H9 (cell line): Measurements from ENCODE around the gene TBC1D9. TPM values are rescaled to one million over a fixed set of nuclear protein-coding genes. Genes with fewer than 3 reads are reported as not detected.

ENCODE experiments used
- DNase-seq: peaks from one replicate; pipeline ENCODE4 v3.0.0-alpha.2; 2017
- H2AFZ ChIP-seq: one replicate; pipeline ENCODE4 v1.6.1; 2013; ENCODE audit warnings: mild to moderate bottlenecking, low read length, control low read depth, moderate library complexity
- H2AK5ac ChIP-seq: 2 replicates; pipeline ENCODE4 v1.6.1; 2013; ENCODE audit warnings: low read length, control low read depth, mixed read lengths; ENCODE audit not compliant: insufficient read length
- H2BK120ac ChIP-seq: one replicate; pipeline ENCODE4 v1.6.1; 2013; ENCODE audit warnings: low read depth, mild to moderate bottlenecking, low read length, control low read depth, inconsistent platforms; ENCODE audit not compliant: poor library complexity, severe bottlenecking
- H2BK12ac ChIP-seq: 2 replicates; pipeline ENCODE4 v1.6.1; 2013; ENCODE audit warnings: low read length, control low read depth, mixed read lengths, low read depth; ENCODE audit not compliant: insufficient read length
- H2BK15ac ChIP-seq: 2 replicates; pipeline ENCODE4 v1.6.1; 2013; ENCODE audit warnings: low read depth, low read length, control low read depth
- H2BK20ac ChIP-seq: one replicate; pipeline ENCODE4 v1.6.1; 2013; ENCODE audit warnings: low read depth, mild to moderate bottlenecking, low read length, control low read depth, inconsistent platforms; ENCODE audit not compliant: poor library complexity, severe bottlenecking
- H2BK5ac ChIP-seq: 2 replicates; pipeline ENCODE4 v1.6.1; 2013; ENCODE audit warnings: low read length, control low read depth, mixed read lengths; ENCODE audit not compliant: insufficient read length
- H3K14ac ChIP-seq: 2 replicates; pipeline ENCODE4 v1.6.1; 2013; ENCODE audit warnings: low read length, control low read depth; ENCODE audit not compliant: insufficient read depth
- H3K18ac ChIP-seq: 2 replicates; pipeline ENCODE4 v1.6.1; 2013; ENCODE audit warnings: low read depth, mild to moderate bottlenecking, mixed read lengths, low read length, control low read depth; ENCODE audit not compliant: insufficient read length
- H3K23ac ChIP-seq: 2 replicates; pipeline ENCODE4 v1.6.1; 2013; ENCODE audit warnings: low read length, control low read depth, mixed read lengths, low read depth; ENCODE audit not compliant: insufficient read length
- H3K23me2 ChIP-seq: 2 replicates; pipeline ENCODE4 v1.6.1; 2013; ENCODE audit warnings: low read depth, mild to moderate bottlenecking, mixed read lengths, low read length, control low read depth; ENCODE audit not compliant: insufficient read length, poor library complexity, severe bottlenecking
- H3K27ac ChIP-seq: 2 replicates; pipeline ENCODE4 v1.5.1; 2013; ENCODE audit warnings: low read length, control low read depth, mixed read lengths, low read depth; ENCODE audit not compliant: insufficient read length
- H3K27me3 ChIP-seq: 2 replicates; pipeline ENCODE4 v1.6.1; 2013; ENCODE audit warnings: low read length, control low read depth, inconsistent platforms; ENCODE audit not compliant: insufficient read depth
- H3K4ac ChIP-seq: 2 replicates; pipeline ENCODE4 v1.6.1; 2013; ENCODE audit warnings: low read depth, mild to moderate bottlenecking, control low read depth, inconsistent platforms, low read length, moderate library complexity
- H3K4me1 ChIP-seq: 2 replicates; pipeline ENCODE4 v1.6.1; 2013; ENCODE audit warnings: low read length, control low read depth, inconsistent platforms; ENCODE audit not compliant: insufficient read depth
- H3K4me2 ChIP-seq: 2 replicates; pipeline ENCODE4 v1.6.1; 2013; ENCODE audit warnings: low read length, control low read depth, mixed read lengths; ENCODE audit not compliant: insufficient read length, insufficient read depth
- H3K56ac ChIP-seq: 2 replicates; pipeline ENCODE4 v1.6.1; 2013; ENCODE audit warnings: low read depth, mild to moderate bottlenecking, mixed read lengths, low read length, control low read depth; ENCODE audit not compliant: insufficient read length
- H3K79me1 ChIP-seq: 2 replicates; pipeline ENCODE4 v1.6.1; 2013; ENCODE audit warnings: low read depth, mild to moderate bottlenecking, moderate library complexity, low read length, control low read depth, inconsistent platforms; ENCODE audit not compliant: insufficient read depth, poor library complexity, severe bottlenecking
- H3K79me2 ChIP-seq: 2 replicates; pipeline ENCODE4 v1.6.1; 2013; ENCODE audit warnings: low read length, control low read depth, inconsistent platforms; ENCODE audit not compliant: insufficient read depth
- H3K9ac ChIP-seq: 2 replicates; pipeline ENCODE4 v1.6.1; 2013; ENCODE audit warnings: low read length, control low read depth, mixed read lengths; ENCODE audit not compliant: insufficient read length; ENCODE audit errors: extremely low read depth
- H3K9me3 ChIP-seq: one replicate; pipeline ENCODE4 v1.6.1; 2013; ENCODE audit warnings: low read depth, low read length, inconsistent platforms; ENCODE audit not compliant: control insufficient read depth
- H3T11ph ChIP-seq: one replicate; pipeline ENCODE4 v1.6.1; 2013; ENCODE audit warnings: mild to moderate bottlenecking, low read length, control low read depth, inconsistent platforms
- H4K20me1 ChIP-seq: one replicate; pipeline ENCODE4 v1.6.1; 2013; ENCODE audit not compliant: control insufficient read depth, insufficient read length, insufficient read depth
- H4K5ac ChIP-seq: 2 replicates; pipeline ENCODE4 v1.6.1; 2013; ENCODE audit warnings: low read depth, mild to moderate bottlenecking, mixed read lengths, low read length, control low read depth; ENCODE audit not compliant: insufficient read length
- H4K8ac ChIP-seq: replicated peaks from 2 replicates; pipeline ENCODE4 v1.6.1; 2013; ENCODE audit warnings: low read length, control low read depth, mixed read lengths, low read depth; ENCODE audit not compliant: insufficient read length
- H4K91ac ChIP-seq: 2 replicates; pipeline ENCODE4 v1.6.1; 2013; ENCODE audit warnings: low read depth, mild to moderate bottlenecking, moderate library complexity, mixed read lengths, low read length, control low read depth; ENCODE audit not compliant: insufficient read length
- H3K27ac Mint-ChIP-seq, 3 experiments: 2 replicates in 2 of 3; 3 replicates in 1 of 3; pipeline ENCODE4 v1.8.0; 2020 to 2021; ENCODE audit warnings: mixed read lengths in 3 of 3, mild to moderate bottlenecking in 1 of 3, moderate library complexity in 1 of 3
- H3K27me3 Mint-ChIP-seq: 2 replicates; pipeline ENCODE4 v1.8.0; 2021; ENCODE audit warnings: low read depth, mild to moderate bottlenecking, moderate library complexity, mixed read lengths
- H3K36me3 Mint-ChIP-seq, 3 experiments: 2 replicates in 2 of 3; 3 replicates in 1 of 3; pipeline ENCODE4 v1.8.0; 2020 to 2021; ENCODE audit warnings: low read depth in 3 of 3, mixed read lengths in 3 of 3; ENCODE audit not compliant: insufficient read depth in 1 of 3
- H3K4me1 Mint-ChIP-seq, 2 experiments: 2 replicates each; pipeline ENCODE4 v1.8.0; 2020; ENCODE audit warnings: mixed read lengths in 2 of 2
- H3K4me3 Mint-ChIP-seq, 2 experiments: 2 replicates in 1 of 2; 3 replicates in 1 of 2; pipeline ENCODE4 v1.8.0; 2020 to 2021; ENCODE audit warnings: mild to moderate bottlenecking in 2 of 2, mixed read lengths in 2 of 2, moderate library complexity in 1 of 2
- H3K9me3 Mint-ChIP-seq, 2 experiments: 2 replicates in 1 of 2; 3 replicates in 1 of 2; pipeline ENCODE4 v1.8.0; 2020; ENCODE audit warnings: mild to moderate bottlenecking in 2 of 2, mixed read lengths in 2 of 2, moderate library complexity in 1 of 2
- WGBS: extraction: QIAGEN DNeasy Blood & Tissue Kit; methylation state at CpG from one replicate; pipeline ENCODE4 v1.1.7; 2013; ENCODE audit warnings: missing lambda C conversion rate, low lambda C conversion rate, mixed read lengths; ENCODE audit not compliant: insufficient read length; ENCODE audit errors: extremely low coverage; 5-methylcytosine and 5-hydroxymethylcytosine counted together
- total RNA-seq: library from RNA; stranded (reverse); gene quantifications from 2 replicates; pipeline ENCODE4 v1.2.1, GENCODE V29; 2021
- TF ChIP-seq, protein P1 (sequence below): fragments of 200-600 bp; sonication (generic); conservative IDR thresholded peaks from 3 replicates; pipeline ENCODE4 v1.8.0; 2021; ENCODE audit warnings: antibody characterized with exemption, mild to moderate bottlenecking

The TBC1D9 gene
- total RNA-seq, 1 experiment from 2014 or later = 0.63 TPM

DNA sequence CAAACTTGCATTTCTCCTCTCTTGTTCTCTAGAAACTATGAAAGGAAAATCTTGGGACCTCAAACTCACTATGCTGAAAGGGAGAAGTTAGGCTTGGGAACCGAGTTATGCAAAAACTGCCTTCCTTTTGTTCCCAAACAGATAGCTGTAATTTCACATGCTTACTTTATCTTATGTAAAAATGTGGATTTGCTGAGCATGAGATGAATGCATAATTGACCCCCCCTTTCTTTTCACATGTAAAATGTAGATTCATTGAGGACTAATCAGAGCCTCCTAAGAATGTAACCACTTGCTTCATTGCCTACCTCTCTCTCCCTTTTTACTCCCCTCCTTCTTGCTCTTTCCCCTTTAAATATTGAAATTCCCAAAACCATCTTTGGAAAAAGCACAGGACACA, 18.0 kb downstream of the TBC1D9 start:
- no peaks in the 10 kb centered on the region for H3K27me3 ChIP-seq
- no peak overlapping the region for H3K23ac ChIP-seq
- no peak overlapping the region for H4K5ac ChIP-seq
- DNase-seq = no peak
- no peak overlapping the region for H3K4me2 ChIP-seq
- no peak overlapping the region for H3K4ac ChIP-seq
- no peaks in the 10 kb centered on the region; the same call in 1 of the 2 replicates for H3K4me1 ChIP-seq
- no peaks in the 10 kb centered on the region for H3K9me3 ChIP-seq
- Mint-ChIP-seq H3K36me3 (peaks cover 0 to 2% (median 0%) of the 10 kb centered on the region in 3 experiments; a peak in 1 of 7 replicates), H3K27me3 (no peaks in the 10 kb centered on the region), H3K9me3 (no peaks in the 10 kb centered on the region; a peak in 1 of 5 replicates), H3K4me3 (peak overlapping the region in 1 of 2 experiments; percentile 28; a peak in 1 of 5 replicates), H3K27ac (peak overlapping the region; percentile 60 to 90 (median 65); a peak in 6 of 7 replicates), H3K4me1 (peaks cover 64 to 79% of the 10 kb centered on the region in 2 experiments)
- H2BK15ac ChIP-seq = no peak overlapping the region
- no peaks in the 10 kb centered on the region for H4K20me1 ChIP-seq
- H4K8ac ChIP-seq = no peak overlapping the region
- no peak overlapping the region for H3K27ac ChIP-seq
- no peaks in the 10 kb centered on the region for H3K23me2 ChIP-seq
- H2BK12ac ChIP-seq = no peak overlapping the region
- no peak overlapping the region for H2BK20ac ChIP-seq
- no CpG with 5 or more reads among the region's 1 CpG for WGBS
- H2BK5ac ChIP-seq = no peak overlapping the region
- TF ChIP-seq, protein P1, sequence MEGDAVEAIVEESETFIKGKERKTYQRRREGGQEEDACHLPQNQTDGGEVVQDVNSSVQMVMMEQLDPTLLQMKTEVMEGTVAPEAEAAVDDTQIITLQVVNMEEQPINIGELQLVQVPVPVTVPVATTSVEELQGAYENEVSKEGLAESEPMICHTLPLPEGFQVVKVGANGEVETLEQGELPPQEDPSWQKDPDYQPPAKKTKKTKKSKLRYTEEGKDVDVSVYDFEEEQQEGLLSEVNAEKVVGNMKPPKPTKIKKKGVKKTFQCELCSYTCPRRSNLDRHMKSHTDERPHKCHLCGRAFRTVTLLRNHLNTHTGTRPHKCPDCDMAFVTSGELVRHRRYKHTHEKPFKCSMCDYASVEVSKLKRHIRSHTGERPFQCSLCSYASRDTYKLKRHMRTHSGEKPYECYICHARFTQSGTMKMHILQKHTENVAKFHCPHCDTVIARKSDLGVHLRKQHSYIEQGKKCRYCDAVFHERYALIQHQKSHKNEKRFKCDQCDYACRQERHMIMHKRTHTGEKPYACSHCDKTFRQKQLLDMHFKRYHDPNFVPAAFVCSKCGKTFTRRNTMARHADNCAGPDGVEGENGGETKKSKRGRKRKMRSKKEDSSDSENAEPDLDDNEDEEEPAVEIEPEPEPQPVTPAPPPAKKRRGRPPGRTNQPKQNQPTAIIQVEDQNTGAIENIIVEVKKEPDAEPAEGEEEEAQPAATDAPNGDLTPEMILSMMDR = no peak
- H2BK120ac ChIP-seq = no peak overlapping the region
- no peak overlapping the region for H3K9ac ChIP-seq
- no peak overlapping the region for H3K14ac ChIP-seq
- H2AK5ac ChIP-seq = no peak overlapping the region
- H3T11ph ChIP-seq = no peak overlapping the region
- H4K91ac ChIP-seq = no peak overlapping the region
- no peak overlapping the region for H2AFZ ChIP-seq
- no peak overlapping the region for H3K56ac ChIP-seq
- H3K79me2 ChIP-seq = no peaks in the 10 kb centered on the region
- H3K79me1 ChIP-seq = no peaks in the 10 kb centered on the region
- no peak overlapping the region for H3K18ac ChIP-seq
